ENCODE measurements around the gene MKNK2.

Gene MKNK2

DNA sequence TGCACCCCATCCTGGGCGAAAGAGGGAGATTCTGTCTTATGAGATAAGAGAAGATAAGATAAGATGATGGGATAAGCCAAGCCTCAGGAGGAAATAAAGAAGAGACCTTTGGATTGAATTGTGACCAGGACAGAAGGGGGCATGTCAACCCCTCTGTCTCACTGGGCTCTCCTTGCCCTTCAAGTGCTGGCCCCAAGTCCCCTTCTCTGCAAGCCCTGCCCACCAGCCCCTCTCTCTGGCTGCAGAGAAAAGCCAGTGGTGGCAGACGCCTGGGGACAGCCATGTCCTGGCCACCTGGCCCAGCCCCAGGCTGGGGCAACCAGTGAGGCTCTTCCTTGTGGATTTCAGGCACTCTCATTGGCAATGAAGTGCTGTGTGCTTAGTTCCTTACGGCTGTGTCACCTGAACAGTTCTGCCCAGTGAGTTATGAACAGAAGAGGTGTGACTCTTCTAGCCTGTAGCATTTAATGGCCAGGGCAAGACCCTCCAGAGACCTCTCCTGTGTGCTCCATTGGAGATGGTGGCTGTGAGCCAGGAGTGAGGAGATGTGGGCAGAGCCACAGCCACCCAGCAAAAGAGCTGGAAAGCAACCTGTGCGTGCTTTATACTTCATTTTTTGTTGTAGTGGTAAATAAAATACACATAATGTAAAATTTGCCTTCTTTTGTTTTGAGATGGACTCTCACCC is 29.4 kb downstream of the MKNK2 start:
- TF ChIP-seq, protein P1, sequence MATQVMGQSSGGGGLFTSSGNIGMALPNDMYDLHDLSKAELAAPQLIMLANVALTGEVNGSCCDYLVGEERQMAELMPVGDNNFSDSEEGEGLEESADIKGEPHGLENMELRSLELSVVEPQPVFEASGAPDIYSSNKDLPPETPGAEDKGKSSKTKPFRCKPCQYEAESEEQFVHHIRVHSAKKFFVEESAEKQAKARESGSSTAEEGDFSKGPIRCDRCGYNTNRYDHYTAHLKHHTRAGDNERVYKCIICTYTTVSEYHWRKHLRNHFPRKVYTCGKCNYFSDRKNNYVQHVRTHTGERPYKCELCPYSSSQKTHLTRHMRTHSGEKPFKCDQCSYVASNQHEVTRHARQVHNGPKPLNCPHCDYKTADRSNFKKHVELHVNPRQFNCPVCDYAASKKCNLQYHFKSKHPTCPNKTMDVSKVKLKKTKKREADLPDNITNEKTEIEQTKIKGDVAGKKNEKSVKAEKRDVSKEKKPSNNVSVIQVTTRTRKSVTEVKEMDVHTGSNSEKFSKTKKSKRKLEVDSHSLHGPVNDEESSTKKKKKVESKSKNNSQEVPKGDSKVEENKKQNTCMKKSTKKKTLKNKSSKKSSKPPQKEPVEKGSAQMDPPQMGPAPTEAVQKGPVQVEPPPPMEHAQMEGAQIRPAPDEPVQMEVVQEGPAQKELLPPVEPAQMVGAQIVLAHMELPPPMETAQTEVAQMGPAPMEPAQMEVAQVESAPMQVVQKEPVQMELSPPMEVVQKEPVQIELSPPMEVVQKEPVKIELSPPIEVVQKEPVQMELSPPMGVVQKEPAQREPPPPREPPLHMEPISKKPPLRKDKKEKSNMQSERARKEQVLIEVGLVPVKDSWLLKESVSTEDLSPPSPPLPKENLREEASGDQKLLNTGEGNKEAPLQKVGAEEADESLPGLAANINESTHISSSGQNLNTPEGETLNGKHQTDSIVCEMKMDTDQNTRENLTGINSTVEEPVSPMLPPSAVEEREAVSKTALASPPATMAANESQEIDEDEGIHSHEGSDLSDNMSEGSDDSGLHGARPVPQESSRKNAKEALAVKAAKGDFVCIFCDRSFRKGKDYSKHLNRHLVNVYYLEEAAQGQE (IDR thresholded peaks at IDR 0.05; ENCODE audit: low read depth): no peak
- no peak for TF ChIP-seq RAD21 (IDR thresholded peaks at IDR 0.05; ENCODE audit: low read depth)
- no peak for TF ChIP-seq CREB1 (IDR thresholded peaks at IDR 0.05; ENCODE audit: low read depth)
- TF ChIP-seq, protein P2, sequence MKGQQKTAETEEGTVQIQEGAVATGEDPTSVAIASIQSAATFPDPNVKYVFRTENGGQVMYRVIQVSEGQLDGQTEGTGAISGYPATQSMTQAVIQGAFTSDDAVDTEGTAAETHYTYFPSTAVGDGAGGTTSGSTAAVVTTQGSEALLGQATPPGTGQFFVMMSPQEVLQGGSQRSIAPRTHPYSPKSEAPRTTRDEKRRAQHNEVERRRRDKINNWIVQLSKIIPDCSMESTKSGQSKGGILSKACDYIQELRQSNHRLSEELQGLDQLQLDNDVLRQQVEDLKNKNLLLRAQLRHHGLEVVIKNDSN (IDR thresholded peaks at IDR 0.05): no peak
- TF ChIP-seq NFIC (IDR thresholded peaks at IDR 0.05): no peak
- no peak for TF ChIP-seq TEAD4 (IDR thresholded peaks at IDR 0.05)
- no peak for TF ChIP-seq YY1 (IDR thresholded peaks at IDR 0.05; ENCODE audit: low read depth)
- no peak for TF ChIP-seq TAF1 (IDR thresholded peaks at IDR 0.05; ENCODE audit: low read depth)
- no peak for TF ChIP-seq EP300 (IDR thresholded peaks at IDR 0.05; ENCODE audit: borderline replicate concordance)
- TF ChIP-seq ZBTB7A (IDR thresholded peaks at IDR 0.05; ENCODE audit: low read depth): no peak
- no peak for TF ChIP-seq EGR1 (IDR thresholded peaks at IDR 0.05)
- no peak for TF ChIP-seq CEBPB (IDR thresholded peaks at IDR 0.05)
- TF ChIP-seq TCF12 (IDR thresholded peaks at IDR 0.05; ENCODE audit: low read depth): no peak
- TF ChIP-seq FOXM1 (IDR thresholded peaks at IDR 0.05; ENCODE audit: borderline replicate concordance, low read depth): no peak
- TF ChIP-seq, protein P3, sequence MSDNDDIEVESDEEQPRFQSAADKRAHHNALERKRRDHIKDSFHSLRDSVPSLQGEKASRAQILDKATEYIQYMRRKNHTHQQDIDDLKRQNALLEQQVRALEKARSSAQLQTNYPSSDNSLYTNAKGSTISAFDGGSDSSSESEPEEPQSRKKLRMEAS (IDR thresholded peaks at IDR 0.05): no peak

DNA sequence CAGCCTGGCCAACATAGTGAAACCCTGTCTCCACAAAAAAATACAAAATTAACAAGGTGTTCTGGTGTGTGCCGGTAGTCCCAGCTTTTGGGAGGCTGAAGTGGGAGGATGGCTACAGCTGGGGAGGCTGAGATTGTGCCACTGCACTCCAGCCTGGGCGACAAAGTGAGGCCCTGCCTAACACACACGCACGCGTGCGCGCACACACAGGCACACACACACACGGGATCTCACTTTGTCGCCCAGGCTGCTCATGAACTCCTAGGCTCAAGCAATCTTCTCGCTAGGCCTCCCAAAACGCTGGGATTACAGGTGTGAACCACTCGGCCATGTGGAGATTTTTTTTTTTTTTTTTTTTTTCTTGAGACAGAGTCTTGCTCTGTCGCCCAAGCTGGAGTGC is 32.3 kb downstream of the MKNK2 start:
- TF ChIP-seq TAF1 (IDR thresholded peaks at IDR 0.05; ENCODE audit: low read depth) (no peak), CEBPB (IDR thresholded peaks at IDR 0.05) (no peak), YY1 (IDR thresholded peaks at IDR 0.05; ENCODE audit: low read depth) (no peak), RAD21 (IDR thresholded peaks at IDR 0.05; ENCODE audit: low read depth) (no peak), CREB1 (IDR thresholded peaks at IDR 0.05; ENCODE audit: low read depth) (no peak), EP300 (IDR thresholded peaks at IDR 0.05; ENCODE audit: borderline replicate concordance) (no peak), TEAD4 (IDR thresholded peaks at IDR 0.05) (no peak), NFIC (IDR thresholded peaks at IDR 0.05) (no peak), ZBTB7A (IDR thresholded peaks at IDR 0.05; ENCODE audit: low read depth) (no peak), FOXM1 (IDR thresholded peaks at IDR 0.05; ENCODE audit: borderline replicate concordance, low read depth) (no peak), TCF12 (IDR thresholded peaks at IDR 0.05; ENCODE audit: low read depth) (no peak), EGR1 (IDR thresholded peaks at IDR 0.05) (no peak)
- TF ChIP-seq, protein P1 (IDR thresholded peaks at IDR 0.05; ENCODE audit: low read depth): no peak
- TF ChIP-seq, protein P3 (IDR thresholded peaks at IDR 0.05): no peak
- TF ChIP-seq, protein P2 (IDR thresholded peaks at IDR 0.05): no peak

DNA sequence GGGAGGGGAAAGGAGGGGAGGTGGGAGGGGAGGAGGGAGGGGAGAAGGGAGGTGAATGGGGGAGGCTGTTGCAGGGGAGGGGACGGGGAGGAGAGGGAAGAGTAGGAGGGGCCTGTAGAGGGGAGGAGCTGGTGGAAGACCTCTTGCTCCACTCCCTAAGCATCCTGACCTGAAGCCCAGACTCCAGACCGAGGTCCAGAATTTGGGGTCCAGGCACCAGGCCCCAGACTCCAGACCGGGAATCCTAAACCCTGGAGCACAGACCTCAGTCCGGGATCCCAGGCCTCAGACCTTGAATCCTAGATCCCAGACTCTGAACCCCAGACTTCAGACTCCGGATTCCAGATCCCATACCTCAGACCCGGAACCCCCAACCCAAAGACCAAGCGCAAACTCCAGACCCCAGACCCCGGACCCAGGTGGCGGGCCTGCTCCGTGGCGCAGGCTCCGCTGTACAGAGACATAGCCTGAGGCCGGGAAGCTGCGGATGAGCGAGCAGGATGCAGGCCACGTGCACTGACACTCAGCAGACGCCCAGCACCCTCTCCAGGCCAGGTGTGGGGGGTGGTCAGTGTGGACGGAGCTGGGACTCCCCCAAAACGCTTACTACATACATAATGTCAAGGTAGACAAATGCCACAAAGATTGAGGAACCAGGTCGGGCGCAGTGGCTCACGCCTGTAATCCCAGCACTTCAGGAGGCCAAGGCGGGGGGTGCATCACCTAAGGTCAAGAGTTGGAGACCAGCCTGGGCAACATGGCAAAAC is 34.8 kb downstream of the MKNK2 start:
- TF ChIP-seq, protein P2 (IDR thresholded peaks at IDR 0.05): no peak
- TF ChIP-seq TEAD4 (IDR thresholded peaks at IDR 0.05): no peak
- TF ChIP-seq EP300 (IDR thresholded peaks at IDR 0.05; ENCODE audit: borderline replicate concordance): no peak
- TF ChIP-seq RAD21 (IDR thresholded peaks at IDR 0.05; ENCODE audit: low read depth): no peak
- no peak for TF ChIP-seq YY1 (IDR thresholded peaks at IDR 0.05; ENCODE audit: low read depth)
- no peak for TF ChIP-seq CREB1 (IDR thresholded peaks at IDR 0.05; ENCODE audit: low read depth)
- TF ChIP-seq TCF12 (IDR thresholded peaks at IDR 0.05; ENCODE audit: low read depth): no peak
- no peak for TF ChIP-seq EGR1 (IDR thresholded peaks at IDR 0.05)
- TF ChIP-seq, protein P3 (IDR thresholded peaks at IDR 0.05): no peak
- TF ChIP-seq FOXM1 (IDR thresholded peaks at IDR 0.05; ENCODE audit: borderline replicate concordance, low read depth): no peak
- no peak for TF ChIP-seq NFIC (IDR thresholded peaks at IDR 0.05)
- TF ChIP-seq, protein P1 (IDR thresholded peaks at IDR 0.05; ENCODE audit: low read depth): no peak
- TF ChIP-seq TAF1 (IDR thresholded peaks at IDR 0.05; ENCODE audit: low read depth): no peak
- no peak for TF ChIP-seq CEBPB (IDR thresholded peaks at IDR 0.05)
- no peak for TF ChIP-seq ZBTB7A (IDR thresholded peaks at IDR 0.05; ENCODE audit: low read depth)

All from Ishikawa (cell line).